ENCODE measurements around the gene NEGR1. TPM values are rescaled to one million over a fixed set of nuclear protein-coding genes. Genes with fewer than 3 reads are reported as not detected.

The NEGR1 gene
- total and polyA plus RNA-seq, 11 donors: 1.7 to 11.3 (median 6.8) TPM

DNA sequence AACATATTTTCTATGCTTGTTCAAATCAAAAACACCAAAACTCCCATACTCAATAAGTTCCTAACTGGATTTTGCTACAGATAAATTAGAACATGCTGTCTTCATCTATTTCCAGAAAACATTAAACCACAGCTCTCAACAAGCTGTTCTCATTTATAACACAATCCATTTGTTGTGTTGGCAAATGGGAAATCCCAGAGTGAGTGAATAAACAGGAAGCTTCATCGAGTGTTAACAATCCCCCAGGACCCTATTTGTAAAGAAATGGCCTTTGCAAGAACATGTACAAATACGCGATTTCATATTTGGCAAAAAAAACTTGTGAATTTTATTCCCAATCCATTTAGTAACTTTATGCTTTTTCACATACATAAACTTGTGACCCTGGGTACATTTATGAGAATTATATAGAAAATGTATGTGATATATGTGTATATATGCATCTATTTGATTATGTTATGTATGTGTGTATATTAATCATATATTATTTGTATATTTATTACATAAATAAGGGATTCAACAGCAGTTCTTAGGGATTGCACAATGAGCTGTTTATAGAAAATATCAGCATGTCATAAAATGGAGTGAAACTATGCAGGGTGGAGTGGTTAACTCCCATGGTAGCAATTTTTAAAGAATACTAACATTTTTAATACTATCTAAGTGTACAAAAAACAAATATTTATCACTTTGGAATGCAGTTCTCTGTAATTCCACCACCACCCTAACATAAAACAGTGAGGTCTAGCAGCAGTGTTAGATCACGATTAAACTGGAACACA is 160.0 kb downstream of the NEGR1 start:
- peak; percentile 67 to 82 (median 74) for ATAC-seq
- Histone ChIP-seq H3K4me3 (no peak overlapping the region), H3K27ac (peak overlapping the region in 8 of 12 donors; percentile 13 to 57 (median 24)), H3K27me3 (no peaks in the 10 kb centered on the region), H3K4me1 (peaks cover 0 to 11% (median 0%) of the 10 kb centered on the region in 12 donors), H3K36me3 (no peaks in the 10 kb centered on the region), H3K9me3 (no peaks in the 10 kb centered on the region)
- no peak for DNase-seq
- intact Hi-C loops (cut with DNase I): no loop called here
- TF ChIP-seq POLR2A (IDR thresholded peaks at IDR 0.05) (no peak), CTCF (IDR thresholded peaks at IDR 0.05) (no peak)
- 54 to 59% (median 56%) methylated on average over 4 of the region's 4 CpGs for WGBS, 4 donors

DNA sequence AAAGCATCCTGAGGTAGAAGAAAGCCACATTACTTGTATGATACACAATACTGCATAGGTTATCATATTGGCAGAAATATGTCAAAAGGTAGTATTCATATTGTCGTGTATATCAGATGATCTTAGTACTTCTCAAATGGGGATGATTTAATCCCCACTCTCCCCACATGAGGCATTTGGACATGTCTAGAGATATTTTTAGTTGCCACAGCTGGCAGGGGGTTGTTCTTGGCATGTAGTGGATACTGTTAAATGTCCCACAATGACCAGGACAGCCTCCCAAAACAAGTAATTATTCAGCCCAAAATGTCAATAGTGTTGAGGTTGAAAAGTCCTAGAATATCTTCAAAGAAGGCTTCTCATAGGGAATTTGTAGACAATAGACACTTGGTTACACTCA is 162.8 kb downstream of the NEGR1 start:
- TF ChIP-seq CTCF (IDR thresholded peaks at IDR 0.05): no peak
- DNase-seq: no peak
- Histone ChIP-seq H3K4me1 (peaks cover 0 to 24% (median 0%) of the 10 kb centered on the region in 12 donors), H3K9me3 (no peaks in the 10 kb centered on the region), H3K36me3 (no peaks in the 10 kb centered on the region), H3K27ac (no peak overlapping the region), H3K4me3 (no peak overlapping the region), H3K27me3 (no peaks in the 10 kb centered on the region)
- intact Hi-C loops (cut with DNase I): no loop called here
- 29 to 58% (median 34%) methylated on average over 1 of the region's 1 CpG for WGBS, 4 donors
- ATAC-seq: peak in 1 of 4 donors; percentile 46

DNA sequence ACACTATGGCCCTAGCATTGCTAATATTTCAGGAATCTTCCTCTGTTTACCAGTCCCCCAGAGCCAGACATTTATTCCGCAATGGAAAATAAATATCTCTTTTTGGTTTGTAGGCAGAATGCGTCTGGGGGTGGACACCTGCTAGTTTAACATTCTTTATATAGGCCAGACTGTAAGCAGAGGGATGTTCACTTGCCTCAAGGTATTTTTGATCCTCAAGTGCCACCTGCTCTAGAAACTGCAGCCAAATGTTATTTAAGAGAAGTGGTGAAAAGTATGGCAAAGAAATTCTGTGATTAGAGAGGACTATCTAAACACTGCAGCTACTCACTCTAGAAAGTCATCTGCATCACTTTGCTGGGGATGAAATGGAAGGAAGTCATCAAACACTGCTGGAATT is 164.7 kb downstream of the NEGR1 start:
- peaks cover 0 to 27% (median 0%) of the 10 kb centered on the region in 12 donors for H3K4me1 ChIP-seq
- H3K27ac ChIP-seq: no peak overlapping the region
- no peaks in the 10 kb centered on the region for H3K36me3 ChIP-seq
- TF ChIP-seq CTCF (IDR thresholded peaks at IDR 0.05) (no peak), POLR2A (IDR thresholded peaks at IDR 0.05) (no peak)
- 88 to 93% (median 92%) methylated on average over 2 of the region's 2 CpGs for WGBS, 4 donors
- no peaks in the 10 kb centered on the region for H3K27me3 ChIP-seq
- DNase-seq (no peak), ATAC-seq (no peak)
- no peak overlapping the region for H3K4me3 ChIP-seq
- intact Hi-C loops (cut with DNase I): no loop called here
- no peaks in the 10 kb centered on the region for H3K9me3 ChIP-seq

- Histone ChIP-seq H3K36me3 (no peaks in the 10 kb centered on the region), H3K27me3 (no peaks in the 10 kb centered on the region), H3K4me1 (peaks cover 0 to 19% (median 0%) of the 10 kb centered on the region in 12 donors), H3K27ac (peak overlapping the region in 3 of 12 donors; percentile 11 to 57 (median 15)), H3K9me3 (no peaks in the 10 kb centered on the region), H3K4me3 (no peak overlapping the region)
- ATAC-seq: peak in 1 of 4 donors; percentile 49
- TF ChIP-seq CTCF (IDR thresholded peaks at IDR 0.05) (no peak), POLR2A (IDR thresholded peaks at IDR 0.05) (no peak)
- intact Hi-C loops (cut with DNase I): no loop called here
- DNase-seq: no peak
- 63 to 74% (median 68%) methylated on average over 2 of the region's 2 CpGs for WGBS, 4 donors
These were observed 167.0 kb downstream of the NEGR1 start for GRCh38 chr1:72115290-72115689.

Measured in heart left ventricle (tissue), 16 donors.